ENCODE measurements around the gene M1AP.
"Not testable (repeated sequence)": the region's sequence is repeated elsewhere in the genome, so short reads cannot be mapped to it uniquely, and the experiment has no call there.

Gene M1AP

DNA sequence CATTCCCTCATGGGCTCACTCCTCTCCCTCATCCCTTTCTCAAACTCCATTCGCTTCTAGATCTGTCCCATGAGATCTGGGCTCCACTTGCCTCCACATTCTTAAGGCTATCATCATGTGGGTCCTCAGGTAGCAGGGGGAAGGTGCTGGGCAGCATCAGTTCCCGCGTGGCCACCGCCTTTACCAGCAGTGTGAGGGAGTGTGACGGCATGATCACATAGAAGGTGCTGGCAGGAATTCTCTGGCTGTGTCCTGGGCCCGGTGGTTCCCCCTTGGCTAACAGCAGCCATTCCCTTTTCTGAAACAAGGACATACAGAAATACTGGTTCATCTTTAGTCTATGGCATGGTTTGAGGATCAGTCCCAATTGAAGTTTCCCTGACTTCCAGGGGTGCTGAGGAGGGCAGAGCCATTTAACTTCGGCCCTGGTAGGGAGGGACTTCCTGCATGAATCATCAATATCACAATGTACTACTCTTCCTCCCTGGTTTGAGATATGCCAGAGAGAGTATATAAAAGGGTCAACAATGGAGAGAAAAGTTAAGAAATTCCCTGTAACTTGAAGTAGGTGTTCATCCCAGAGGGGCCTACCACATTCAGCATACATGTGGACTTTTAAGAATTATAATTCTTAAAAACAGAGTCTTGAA lies 85.9 kb downstream of the M1AP start:
- Histone ChIP-seq H3K4me2 (ENCODE audit: low read length) (no peak overlapping the region), H3K27ac (ENCODE audit: low read depth, low read length) (no peak overlapping the region)

DNA sequence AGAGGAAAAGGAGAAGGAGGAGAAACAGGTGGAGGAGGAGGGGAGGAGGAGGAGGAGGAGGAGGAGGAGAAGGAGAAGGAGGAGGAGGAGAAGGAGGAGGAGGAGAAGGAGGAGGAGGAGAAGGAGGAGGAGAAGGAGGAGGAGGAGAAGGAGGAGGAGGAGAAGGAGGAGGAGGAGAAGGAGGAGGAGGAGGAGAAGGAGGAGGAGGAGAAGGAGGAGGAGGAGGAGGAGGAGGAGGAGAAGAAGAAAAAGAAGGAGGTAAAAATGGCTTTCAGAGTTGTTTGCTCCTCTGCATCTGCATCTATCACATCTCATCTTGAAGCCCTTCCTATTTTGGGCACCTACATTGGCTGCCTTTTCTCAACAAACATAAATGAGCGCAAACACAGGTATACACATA lies 87.1 kb downstream of the M1AP start:
- not testable (repeated sequence) for H3K4me3 ChIP-seq (ENCODE audit: low read length); H4K20me1 ChIP-seq (ENCODE audit: control insufficient read depth, insufficient read depth, low read depth, low read length); H3K79me2 ChIP-seq (ENCODE audit: control insufficient read depth, low read length); H3F3A ChIP-seq (ENCODE audit: control insufficient read depth, insufficient read depth); H3K27ac ChIP-seq (ENCODE audit: low read depth, low read length); H3K9me3 ChIP-seq (ENCODE audit: control insufficient read depth, insufficient read depth, low read length); H3K4me2 ChIP-seq (ENCODE audit: low read length); H3K9me2 ChIP-seq (replicated peaks; ENCODE audit: control insufficient read depth, low read length); H3K4me1 ChIP-seq (ENCODE audit: control insufficient read depth, low read length)
- Histone ChIP-seq H3K36me3 (ENCODE audit: control insufficient read depth, low read length) (peaks cover 11% of the 10 kb centered on the region), H3K27me3 (ENCODE audit: control insufficient read depth, low read length) (peaks cover 21% of the 10 kb centered on the region)

More for the DNA sequence above, 85.9 kb downstream of the M1AP start:
- Histone ChIP-seq H3K9me3 (ENCODE audit: control insufficient read depth, insufficient read depth, low read length) (no peaks in the 10 kb centered on the region), H3K36me3 (ENCODE audit: control insufficient read depth, low read length) (no peaks in the 10 kb centered on the region), H3K27me3 (ENCODE audit: control insufficient read depth, low read length) (peaks cover 21% of the 10 kb centered on the region), H3K9me2 (replicated peaks; ENCODE audit: control insufficient read depth, low read length) (no peaks in the 10 kb centered on the region), H3K4me1 (ENCODE audit: control insufficient read depth, low read length) (no peaks in the 10 kb centered on the region), H3K79me2 (ENCODE audit: control insufficient read depth, low read length) (no peaks in the 10 kb centered on the region), H3K4me3 (ENCODE audit: low read length) (no peak overlapping the region), H3F3A (ENCODE audit: control insufficient read depth, insufficient read depth) (no peaks in the 10 kb centered on the region), H4K20me1 (ENCODE audit: control insufficient read depth, insufficient read depth, low read depth, low read length) (no peaks in the 10 kb centered on the region)
- TF ChIP-seq, protein P1, sequence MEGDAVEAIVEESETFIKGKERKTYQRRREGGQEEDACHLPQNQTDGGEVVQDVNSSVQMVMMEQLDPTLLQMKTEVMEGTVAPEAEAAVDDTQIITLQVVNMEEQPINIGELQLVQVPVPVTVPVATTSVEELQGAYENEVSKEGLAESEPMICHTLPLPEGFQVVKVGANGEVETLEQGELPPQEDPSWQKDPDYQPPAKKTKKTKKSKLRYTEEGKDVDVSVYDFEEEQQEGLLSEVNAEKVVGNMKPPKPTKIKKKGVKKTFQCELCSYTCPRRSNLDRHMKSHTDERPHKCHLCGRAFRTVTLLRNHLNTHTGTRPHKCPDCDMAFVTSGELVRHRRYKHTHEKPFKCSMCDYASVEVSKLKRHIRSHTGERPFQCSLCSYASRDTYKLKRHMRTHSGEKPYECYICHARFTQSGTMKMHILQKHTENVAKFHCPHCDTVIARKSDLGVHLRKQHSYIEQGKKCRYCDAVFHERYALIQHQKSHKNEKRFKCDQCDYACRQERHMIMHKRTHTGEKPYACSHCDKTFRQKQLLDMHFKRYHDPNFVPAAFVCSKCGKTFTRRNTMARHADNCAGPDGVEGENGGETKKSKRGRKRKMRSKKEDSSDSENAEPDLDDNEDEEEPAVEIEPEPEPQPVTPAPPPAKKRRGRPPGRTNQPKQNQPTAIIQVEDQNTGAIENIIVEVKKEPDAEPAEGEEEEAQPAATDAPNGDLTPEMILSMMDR (IDR thresholded peaks at IDR 0.05; ENCODE audit: low read depth, low read length, poor library complexity, severe bottlenecking): no peak
- TF ChIP-seq EZH2phosphoT487 (IDR thresholded peaks at IDR 0.05; ENCODE audit: borderline replicate concordance, low read length): no peak

GRCh38 chr2:74560591-74560990 lies 87.5 kb downstream of the M1AP start:
- Histone ChIP-seq H3K9me3 (ENCODE audit: control insufficient read depth, insufficient read depth, low read length) (no peaks in the 10 kb centered on the region), H3F3A (ENCODE audit: control insufficient read depth, insufficient read depth) (no peaks in the 10 kb centered on the region), H3K27me3 (ENCODE audit: control insufficient read depth, low read length) (peaks cover 21% of the 10 kb centered on the region), H3K4me2 (ENCODE audit: low read length) (no peak overlapping the region), H3K36me3 (ENCODE audit: control insufficient read depth, low read length) (peaks cover 13% of the 10 kb centered on the region), H3K9me2 (replicated peaks; ENCODE audit: control insufficient read depth, low read length) (no peaks in the 10 kb centered on the region), H3K4me3 (ENCODE audit: low read length) (no peak overlapping the region), H3K79me2 (ENCODE audit: control insufficient read depth, low read length) (peaks cover 7% of the 10 kb centered on the region), H4K20me1 (ENCODE audit: control insufficient read depth, insufficient read depth, low read depth, low read length) (no peaks in the 10 kb centered on the region; the same call in 1 of the 2 replicates), H3K27ac (ENCODE audit: low read depth, low read length) (no peak overlapping the region), H3K4me1 (ENCODE audit: control insufficient read depth, low read length) (peaks cover 4% of the 10 kb centered on the region)
- no peak for TF ChIP-seq EZH2phosphoT487 (IDR thresholded peaks at IDR 0.05; ENCODE audit: borderline replicate concordance, low read length)
- TF ChIP-seq, protein P1 (IDR thresholded peaks at IDR 0.05; ENCODE audit: low read depth, low read length, poor library complexity, severe bottlenecking): no peak

DNA sequence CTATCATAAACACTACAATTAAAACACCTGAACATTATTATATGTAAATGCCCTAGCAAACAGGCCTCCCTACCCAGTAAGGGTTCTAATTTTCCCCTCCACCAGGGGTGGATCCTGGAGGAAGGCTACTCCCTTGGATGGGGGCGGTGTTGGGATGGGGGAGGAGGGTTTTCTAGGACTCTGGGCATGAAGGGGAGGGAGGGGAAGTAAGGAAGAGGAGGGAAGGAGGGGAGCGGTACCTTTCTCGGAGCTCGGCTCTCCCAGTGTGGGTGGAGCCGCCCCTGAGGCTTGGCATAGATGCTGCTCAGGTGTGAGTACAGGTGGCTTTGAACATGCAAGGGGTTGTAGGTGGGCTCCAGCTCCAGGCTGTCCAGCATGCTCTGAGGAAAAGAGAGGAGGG lies 88.2 kb downstream of the M1AP start:
- Histone ChIP-seq H3F3A (ENCODE audit: control insufficient read depth, insufficient read depth) (no peaks in the 10 kb centered on the region), H3K27me3 (ENCODE audit: control insufficient read depth, low read length) (peaks cover 21% of the 10 kb centered on the region), H3K4me1 (ENCODE audit: control insufficient read depth, low read length) (peaks cover 9% of the 10 kb centered on the region), H3K9me3 (ENCODE audit: control insufficient read depth, insufficient read depth, low read length) (no peaks in the 10 kb centered on the region), H3K27ac (ENCODE audit: low read depth, low read length) (no peak overlapping the region), H3K36me3 (ENCODE audit: control insufficient read depth, low read length) (peaks cover 13% of the 10 kb centered on the region), H3K9me2 (replicated peaks; ENCODE audit: control insufficient read depth, low read length) (no peaks in the 10 kb centered on the region), H3K4me3 (ENCODE audit: low read length) (no peak overlapping the region), H4K20me1 (ENCODE audit: control insufficient read depth, insufficient read depth, low read depth, low read length) (no peaks in the 10 kb centered on the region; the same call in 1 of the 2 replicates), H3K4me2 (ENCODE audit: low read length) (no peak overlapping the region), H3K79me2 (ENCODE audit: control insufficient read depth, low read length) (peaks cover 13% of the 10 kb centered on the region)
- TF ChIP-seq EZH2phosphoT487 (IDR thresholded peaks at IDR 0.05; ENCODE audit: borderline replicate concordance, low read length): no peak
- TF ChIP-seq, protein P1 (IDR thresholded peaks at IDR 0.05; ENCODE audit: low read depth, low read length, poor library complexity, severe bottlenecking): no peak
